GM04503 (cell line): Measurements from ENCODE around the gene ZNF648.
"Not testable (repeated sequence)": the region's sequence is repeated elsewhere in the genome, so short reads cannot be mapped to it uniquely, and the experiment has no call there.

Source experiments
- DNase-seq: peaks from one replicate; pipeline ENCODE4 v3.0.0-alpha.2; 2012; ENCODE audit warnings: low read depth

Gene ZNF648

DNA sequence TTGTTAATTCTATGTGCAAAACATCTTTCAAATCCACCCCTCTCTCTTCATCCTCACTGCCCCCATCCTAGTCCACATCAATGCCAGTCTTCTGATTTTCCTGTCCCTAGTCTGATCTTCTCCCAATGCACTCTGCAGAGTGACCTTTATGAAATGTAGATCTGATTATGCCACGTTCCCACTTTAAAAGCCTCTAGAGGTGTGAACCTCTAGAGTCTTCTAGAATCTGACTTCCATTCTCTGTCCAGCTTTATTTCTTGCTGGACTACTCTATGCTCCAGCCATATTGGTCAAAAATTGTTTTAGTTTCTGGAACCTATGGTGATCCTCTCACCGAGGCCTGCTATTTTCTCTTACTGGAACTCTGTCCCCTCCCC, 32.5 kb downstream of the ZNF648 start:
- no peak for DNase-seq

DNA sequence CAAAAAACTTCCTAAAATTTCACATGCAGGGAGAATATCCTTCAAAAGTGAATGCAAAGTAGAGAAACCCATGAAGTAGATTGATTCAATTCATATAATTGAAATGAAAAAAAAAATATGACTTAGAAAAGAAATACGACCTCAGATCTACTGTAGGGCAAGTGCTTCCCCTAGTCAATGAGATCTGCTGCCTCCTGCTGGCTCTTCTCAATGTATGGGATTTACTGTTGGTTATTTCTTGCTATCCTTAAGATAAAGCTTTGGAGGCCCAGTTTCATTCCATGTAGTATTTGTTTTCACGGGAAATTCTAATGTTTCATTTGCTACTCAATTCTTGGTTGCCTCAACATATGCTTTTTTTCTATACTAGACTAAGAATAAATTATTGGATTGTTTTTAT, 46.2 kb downstream of the ZNF648 start:
- no peak for DNase-seq

DNA sequence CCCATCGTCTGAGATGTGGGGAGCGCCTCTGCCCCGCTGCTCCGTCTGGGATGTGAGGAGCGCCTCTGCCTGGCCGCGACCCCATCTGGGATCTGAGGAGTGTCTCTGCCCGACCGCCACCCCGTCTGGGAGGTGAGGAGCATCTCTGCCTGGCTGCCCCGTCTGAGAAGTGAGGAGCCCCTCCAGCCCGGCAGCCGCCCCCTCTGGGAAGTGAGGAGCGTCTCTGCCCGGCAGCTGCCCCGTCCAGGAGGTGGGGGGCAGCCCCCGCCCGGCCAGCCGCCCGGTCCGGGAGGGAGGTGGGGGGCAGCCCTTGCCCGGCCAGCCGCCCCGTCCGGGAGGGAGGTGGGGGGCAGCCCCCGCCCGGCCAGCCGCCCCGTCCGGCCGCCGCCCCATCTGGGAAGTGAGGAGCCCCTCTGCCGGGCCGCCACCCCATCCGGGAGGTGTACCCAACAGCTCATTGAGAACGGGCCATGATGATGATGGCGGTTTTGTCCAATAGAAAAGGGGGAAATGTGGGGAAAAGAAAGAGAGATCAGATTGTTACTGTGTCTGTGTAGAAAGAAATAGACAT, 50.6 kb downstream of the ZNF648 start:
- DNase-seq = not testable (repeated sequence)

DNA sequence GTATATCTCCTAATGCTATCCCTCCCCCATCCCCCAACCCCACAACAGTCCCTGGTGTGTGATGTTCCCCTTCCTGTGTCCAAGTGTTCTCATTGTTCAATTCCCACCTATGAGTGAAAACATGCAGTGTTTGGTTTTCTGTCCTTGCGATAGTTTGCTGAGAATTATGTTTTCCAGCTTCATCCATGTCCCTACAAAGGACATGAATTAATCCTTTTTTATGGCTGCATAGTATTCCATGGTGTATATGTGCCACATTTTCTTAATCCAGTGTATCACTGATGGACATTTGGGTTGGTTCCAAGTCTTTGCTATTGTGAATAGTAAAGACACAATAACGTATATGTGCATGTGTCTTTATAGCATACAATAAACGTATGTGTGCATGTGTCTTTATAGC, 56.1 kb downstream of the ZNF648 start:
- not testable (repeated sequence) for DNase-seq

DNA sequence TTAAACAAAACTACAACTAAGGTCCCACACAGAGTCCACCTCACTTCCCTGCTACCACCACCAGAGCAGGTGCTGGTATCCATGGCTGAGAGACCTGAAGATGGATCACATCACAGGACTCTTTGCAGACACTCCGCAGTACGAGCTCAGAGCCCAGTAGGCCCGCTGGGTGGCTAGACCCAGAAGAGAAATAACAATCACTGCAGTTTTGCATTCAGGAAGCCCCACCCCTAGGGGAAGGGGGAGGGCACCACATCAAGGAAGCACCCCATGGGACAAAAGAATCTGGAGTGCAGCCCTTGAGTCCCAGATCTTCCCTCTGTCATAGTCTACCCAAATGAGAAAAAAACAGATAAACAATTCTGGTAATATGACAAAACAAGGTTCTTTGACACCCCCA, 56.9 kb downstream of the ZNF648 start:
- no peak for DNase-seq
